ENCODE data around the gene YEATS2. TPM values are rescaled to one million over a fixed set of nuclear protein-coding genes. Genes with fewer than 3 reads are reported as not detected.

YEATS2 gene
- total and polyA plus RNA-seq, 2 donors (not counting 3 experiments of a cell fraction or from before 2014, with no cell fraction given): 30.2 to 59.9 TPM

DNA sequence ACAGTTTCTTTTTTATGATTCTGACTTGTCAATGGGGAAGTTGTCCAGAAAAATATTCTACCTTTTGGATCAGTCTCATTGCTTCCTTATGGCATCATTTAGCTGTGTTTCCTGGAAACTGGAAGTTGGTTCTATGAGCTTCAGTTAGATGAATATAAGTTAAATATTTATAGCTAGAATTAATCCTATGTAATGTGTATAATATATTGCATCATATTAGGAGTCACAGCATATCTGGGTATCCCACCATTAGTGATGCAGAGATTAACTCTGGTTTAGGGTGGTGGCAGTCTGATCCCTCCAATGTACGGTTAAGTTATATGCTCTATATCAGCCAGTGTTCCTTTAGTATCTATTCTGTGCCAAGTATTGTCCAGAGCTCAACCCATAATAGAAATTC, 42.9 kb upstream of the YEATS2 start:
- Histone ChIP-seq H3K9me1 (replicated peaks; ENCODE audit: control insufficient read depth, extremely low read depth, insufficient read depth, low read length) (no peaks in the 10 kb centered on the region), H3K27ac (ENCODE audit: insufficient read depth, low read depth, low read length) (no peak overlapping the region), H3K9ac (replicated peaks; ENCODE audit: extremely low read depth, insufficient read depth, low read length) (no peak overlapping the region), H3K79me2 (ENCODE audit: control insufficient read depth, insufficient read depth, low read length) (no peaks in the 10 kb centered on the region), H3K4me3 (replicated peaks in 1 of 3; ENCODE audit: insufficient read depth in 1 of 3, low read depth in 1 of 3, low read length in 3 of 3) (no peak overlapping the region), H3K27me3 (ENCODE audit: control insufficient read depth in 2 of 2, insufficient read depth in 2 of 2, low read length in 2 of 2) (no peaks in the 10 kb centered on the region), H4K20me1 (replicated peaks; ENCODE audit: control insufficient read depth, extremely low read depth, insufficient read depth, low read length) (no peaks in the 10 kb centered on the region), H3K4me2 (ENCODE audit: insufficient read depth, low read length) (no peak overlapping the region), H3K4me1 (ENCODE audit: control insufficient read depth, extremely low read depth, insufficient read depth, low read length) (peaks cover 3% of the 10 kb centered on the region), H3K9me3 (replicated peaks; ENCODE audit: control insufficient read depth, insufficient read depth, low read length) (peaks cover 4% of the 10 kb centered on the region), H3K36me3 (ENCODE audit: control insufficient read depth in 2 of 2, extremely low read depth in 1 of 2, insufficient read depth in 2 of 2, low read length in 2 of 2) (peaks cover 0 to 12% of the 10 kb centered on the region in 2 experiments), H2AFZ (ENCODE audit: low read depth, low read length) (no peak overlapping the region)
- TF ChIP-seq EZH2 (IDR thresholded peaks at IDR 0.05; ENCODE audit: borderline replicate concordance, low read depth, low read length, severe bottlenecking): no peak
- TF ChIP-seq GATA2 (IDR thresholded peaks at IDR 0.05; ENCODE audit: insufficient read depth, insufficient read length, low read depth, low read length): no peak
- TF ChIP-seq, protein P1, sequence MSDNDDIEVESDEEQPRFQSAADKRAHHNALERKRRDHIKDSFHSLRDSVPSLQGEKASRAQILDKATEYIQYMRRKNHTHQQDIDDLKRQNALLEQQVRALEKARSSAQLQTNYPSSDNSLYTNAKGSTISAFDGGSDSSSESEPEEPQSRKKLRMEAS (IDR thresholded peaks at IDR 0.05; ENCODE audit: insufficient read depth, insufficient read length): no peak
- no peak for TF ChIP-seq FOS (IDR thresholded peaks at IDR 0.05; ENCODE audit: borderline replicate concordance, insufficient read depth, low read length)
- TF ChIP-seq, protein P2, sequence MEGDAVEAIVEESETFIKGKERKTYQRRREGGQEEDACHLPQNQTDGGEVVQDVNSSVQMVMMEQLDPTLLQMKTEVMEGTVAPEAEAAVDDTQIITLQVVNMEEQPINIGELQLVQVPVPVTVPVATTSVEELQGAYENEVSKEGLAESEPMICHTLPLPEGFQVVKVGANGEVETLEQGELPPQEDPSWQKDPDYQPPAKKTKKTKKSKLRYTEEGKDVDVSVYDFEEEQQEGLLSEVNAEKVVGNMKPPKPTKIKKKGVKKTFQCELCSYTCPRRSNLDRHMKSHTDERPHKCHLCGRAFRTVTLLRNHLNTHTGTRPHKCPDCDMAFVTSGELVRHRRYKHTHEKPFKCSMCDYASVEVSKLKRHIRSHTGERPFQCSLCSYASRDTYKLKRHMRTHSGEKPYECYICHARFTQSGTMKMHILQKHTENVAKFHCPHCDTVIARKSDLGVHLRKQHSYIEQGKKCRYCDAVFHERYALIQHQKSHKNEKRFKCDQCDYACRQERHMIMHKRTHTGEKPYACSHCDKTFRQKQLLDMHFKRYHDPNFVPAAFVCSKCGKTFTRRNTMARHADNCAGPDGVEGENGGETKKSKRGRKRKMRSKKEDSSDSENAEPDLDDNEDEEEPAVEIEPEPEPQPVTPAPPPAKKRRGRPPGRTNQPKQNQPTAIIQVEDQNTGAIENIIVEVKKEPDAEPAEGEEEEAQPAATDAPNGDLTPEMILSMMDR (IDR thresholded peaks at IDR 0.05; ENCODE audit: extremely low read depth in 1 of 2, insufficient read depth in 1 of 2, low read depth in 1 of 2, low read length in 2 of 2): no peak
- TF ChIP-seq POLR2A (IDR thresholded peaks at IDR 0.05; ENCODE audit: low read depth, low read length): no peak
- TF ChIP-seq JUN (IDR thresholded peaks at IDR 0.05; ENCODE audit: borderline replicate concordance, insufficient read depth, insufficient read length, low read depth): no peak
- no peak for TF ChIP-seq MYC (IDR thresholded peaks at IDR 0.05; ENCODE audit: low read depth, low read length)
- no peak for TF ChIP-seq POLR2AphosphoS5 (IDR thresholded peaks at IDR 0.05; ENCODE audit: insufficient read depth, low read depth, low read length)
- intact Hi-C loops (cut with micrococcal nuclease): no loop called here
- POLR2A ChIA-PET: no interaction called here
- dilution Hi-C loops (cut with MboI; ENCODE audit: extremely low pct_ligation_motif_present, low sequenced_read_pairs): no loop called here
- no peak for DNase-seq (ENCODE audit: low read depth, low spot score)
- no peak for FAIRE-seq
- CTCF ChIA-PET: interaction anchor here (0.9 kb wide), 1 partner anchor 172 kb away, joined by 3 read pairs; no protein-coding TSS in a partner anchor
- no TSS peak for BruUV-seq (replicated peaks)
